HEK293 (cell line): Measurements from ENCODE around the gene SCN10A.

ENCODE experiments used
- CTCF ChIA-PET: fragments of 350-600 bp; formaldehyde crosslinking; extraction: SDS; loops from one replicate; lab custom pipeline; 2021; ENCODE audit warnings: antibody characterized with exemption; lab: Yijun Ruan, JAX
- POLR2A ChIA-PET: fragments of 300-600 bp; formaldehyde crosslinking; extraction: SDS; loops from one replicate; lab custom pipeline; 2020; ENCODE audit warnings: antibody characterized with exemption, inconsistent platforms; lab: Yijun Ruan, JAX
- H3K27ac ChIP-seq: fragments of 200-500 bp; sonication (Bioruptor generic); 2 replicates; pipeline ENCODE4 v1.5.1; 2014; ENCODE audit warnings: low read depth, low read length, control low read depth, inconsistent platforms; ENCODE audit errors: extremely low read depth
- H3K36me3 ChIP-seq, 2 experiments: fragments of 200-500 bp in 1 of 2; sonication (Bioruptor generic) in 1 of 2; 1 replicate in 1 of 2; 2 replicates in 1 of 2; pipeline ENCODE4 v1.5.1; 2014 to 2017; ENCODE audit warnings: inconsistent platforms in 2 of 2, low read length in 2 of 2; ENCODE audit not compliant: control insufficient read depth in 2 of 2, insufficient read depth in 1 of 2
- H3K4me1 ChIP-seq: fragments of 200-500 bp; sonication (Bioruptor generic); 2 replicates; pipeline ENCODE4 v1.5.1; 2014; ENCODE audit warnings: mild to moderate bottlenecking, low read length, inconsistent platforms; ENCODE audit not compliant: control insufficient read depth, insufficient read depth
- H3K4me3 ChIP-seq: 2 replicates; pipeline ENCODE4 v1.5.1; 2011; ENCODE audit warnings: low read depth, mild to moderate bottlenecking, control low read depth, low read length, moderate library complexity
- H3K9me3 ChIP-seq: fragments of 200-500 bp; sonication (Bioruptor generic); 2 replicates; pipeline ENCODE4 v1.5.1; 2014; ENCODE audit warnings: low read depth, low read length, inconsistent platforms; ENCODE audit not compliant: control insufficient read depth, insufficient read depth
- FEZF1 ChIP-seq: fragments of 450-650 bp; formaldehyde crosslinking; IDR thresholded peaks from 2 replicates; pipeline ENCODE4 v1.5.1; 2016; ENCODE audit warnings: missing biosample characterization, missing genetic modification characterization
- OVOL3 ChIP-seq: fragments of 450-650 bp; formaldehyde crosslinking; IDR thresholded peaks from 2 replicates; pipeline ENCODE4 v1.5.1; 2016; ENCODE audit warnings: missing biosample characterization, missing genetic modification characterization
- TCF7L2 ChIP-seq: IDR thresholded peaks from 2 replicates; pipeline ENCODE4 v1.6.1; 2011; ENCODE audit warnings: low read depth, mild to moderate bottlenecking, inconsistent platforms, low read length, moderate library complexity, borderline replicate concordance
- ZBTB11 ChIP-seq: fragments of 450-650 bp; formaldehyde crosslinking; conservative IDR thresholded peaks from 2 replicates; pipeline ENCODE4 v1.5.1; 2016; ENCODE audit warnings: low read depth, missing biosample characterization, missing genetic modification characterization
- ZBTB44 ChIP-seq: fragments of 450-650 bp; IDR thresholded peaks from 2 replicates; pipeline ENCODE4 v1.5.1; 2018; ENCODE audit warnings: missing biosample characterization, mild to moderate bottlenecking, missing genetic modification characterization
- ZBTB8A ChIP-seq: fragments of 450-650 bp; formaldehyde crosslinking; IDR thresholded peaks from 2 replicates; pipeline ENCODE4 v1.5.1; 2016; ENCODE audit warnings: missing biosample characterization, missing genetic modification characterization
- ZNF133 ChIP-seq: fragments of 450-650 bp; formaldehyde crosslinking; IDR thresholded peaks from 2 replicates; pipeline ENCODE4 v1.5.1; 2016; ENCODE audit warnings: missing biosample characterization, missing genetic modification characterization
- ZNF174 ChIP-seq: fragments of 450-650 bp; formaldehyde crosslinking; IDR thresholded peaks from 2 replicates; pipeline ENCODE4 v1.5.0; 2017; ENCODE audit warnings: missing biosample characterization, mild to moderate bottlenecking, missing genetic modification characterization
- ZNF18 ChIP-seq: fragments of 450-650 bp; formaldehyde crosslinking; IDR thresholded peaks from 2 replicates; pipeline ENCODE4 v1.5.1; 2016; ENCODE audit warnings: missing biosample characterization, missing genetic modification characterization
- ZNF19 ChIP-seq: fragments of 450-650 bp; formaldehyde crosslinking; IDR thresholded peaks from 2 replicates; pipeline ENCODE4; 2016; ENCODE audit warnings: missing biosample characterization, missing genetic modification characterization, low read depth
- ZNF2 ChIP-seq: fragments of 450-650 bp; formaldehyde crosslinking; IDR thresholded peaks from 2 replicates; pipeline ENCODE4 v1.5.1; 2016; ENCODE audit warnings: missing biosample characterization, missing genetic modification characterization
- ZNF211 ChIP-seq: fragments of 450-650 bp; formaldehyde crosslinking; IDR thresholded peaks from 2 replicates; pipeline ENCODE4 v1.5.1; 2016; ENCODE audit warnings: low read depth, missing biosample characterization, missing genetic modification characterization
- ZNF266 ChIP-seq: fragments of 450-650 bp; formaldehyde crosslinking; IDR thresholded peaks from 2 replicates; pipeline ENCODE4 v1.5.1; 2016; ENCODE audit warnings: missing biosample characterization, missing genetic modification characterization, low read depth
- ZNF302 ChIP-seq: fragments of 450-650 bp; formaldehyde crosslinking; IDR thresholded peaks from 2 replicates; pipeline ENCODE4 v1.5.1; 2016; ENCODE audit warnings: missing biosample characterization, missing genetic modification characterization, low read depth
- ZNF324 ChIP-seq: fragments of 450-650 bp; formaldehyde crosslinking; IDR thresholded peaks from 2 replicates; pipeline ENCODE4 v1.5.1; 2016; ENCODE audit warnings: missing biosample characterization, missing genetic modification characterization
- ZNF391 ChIP-seq: fragments of 450-650 bp; formaldehyde crosslinking; IDR thresholded peaks from 2 replicates; pipeline ENCODE4 v1.5.1; 2016; ENCODE audit warnings: low read depth, missing biosample characterization, missing genetic modification characterization, borderline replicate concordance
- ZNF654 ChIP-seq: fragments of 450-650 bp; formaldehyde crosslinking; IDR thresholded peaks from 2 replicates; pipeline ENCODE4 v1.5.1; 2016; ENCODE audit warnings: low read depth, missing biosample characterization, missing genetic modification characterization
- ZNF670 ChIP-seq: fragments of 450-650 bp; formaldehyde crosslinking; IDR thresholded peaks from 2 replicates; pipeline ENCODE4 v1.5.1; 2016; ENCODE audit warnings: missing biosample characterization, missing genetic modification characterization, low read depth
- ZNF677 ChIP-seq: fragments of 450-650 bp; IDR thresholded peaks from 2 replicates; pipeline ENCODE4 v1.5.0; 2018; ENCODE audit warnings: missing biosample characterization, mild to moderate bottlenecking, missing genetic modification characterization, moderate library complexity
- ZNF776 ChIP-seq: fragments of 450-650 bp; formaldehyde crosslinking; IDR thresholded peaks from 2 replicates; pipeline ENCODE4 v1.5.0; 2017; ENCODE audit warnings: missing biosample characterization, missing genetic modification characterization, borderline replicate concordance
- ZNF792 ChIP-seq: fragments of 450-650 bp; formaldehyde crosslinking; IDR thresholded peaks from 2 replicates; pipeline ENCODE4 v1.5.1; 2016; ENCODE audit warnings: missing biosample characterization, missing genetic modification characterization
- ZNF837 ChIP-seq: fragments of 450-650 bp; formaldehyde crosslinking; IDR thresholded peaks from 2 replicates; pipeline ENCODE4 v1.5.1; 2016; ENCODE audit warnings: missing biosample characterization, missing genetic modification characterization

Gene SCN10A

GRCh38 chr3:38698760-38699159 is 117.3 kb downstream of the SCN10A start (continued):
- TF ChIP-seq ZBTB11 (tag by site-specific recombination) (no peak), ZNF174 (tag by site-specific recombination) (no peak)

DNA sequence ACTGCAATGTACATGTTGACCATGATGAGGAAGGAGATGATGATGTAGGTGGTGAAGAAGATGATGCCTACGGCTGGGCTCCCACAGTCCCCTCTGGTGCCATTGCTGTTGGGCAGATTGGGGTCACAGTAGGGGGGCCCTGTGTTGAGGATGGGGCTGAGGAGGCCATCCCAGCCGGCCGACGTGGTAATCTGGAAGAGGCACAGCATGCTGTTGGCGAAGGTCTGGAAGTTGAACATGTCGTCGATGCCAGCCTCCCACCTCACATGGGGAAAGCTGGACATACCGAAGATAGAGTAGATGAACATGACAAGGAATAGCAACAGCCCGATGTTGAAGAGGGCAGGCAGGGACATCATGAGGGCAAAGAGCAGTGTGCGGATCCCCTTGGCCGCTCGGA is 118.0 kb downstream of the SCN10A start:
- Histone ChIP-seq H3K9me3 (no peaks in the 10 kb centered on the region), H3K36me3 (no peaks in the 10 kb centered on the region), H3K27ac (no peak overlapping the region), H3K4me3 (no peak overlapping the region), H3K4me1 (no peaks in the 10 kb centered on the region)
- POLR2A ChIA-PET, result no interaction called here
- TF ChIP-seq ZNF174 (tag by site-specific recombination) (no peak), ZNF18 (no peak), TCF7L2 (no peak), ZNF302 (tag by site-specific recombination) (no peak), ZNF792 (tag by site-specific recombination) (no peak), ZNF837 (tag by site-specific recombination) (no peak), ZNF266 (tag by site-specific recombination) (no peak), OVOL3 (tag by site-specific recombination) (no peak), ZBTB44 (no peak)
- CTCF ChIA-PET, result no interaction called here

DNA sequence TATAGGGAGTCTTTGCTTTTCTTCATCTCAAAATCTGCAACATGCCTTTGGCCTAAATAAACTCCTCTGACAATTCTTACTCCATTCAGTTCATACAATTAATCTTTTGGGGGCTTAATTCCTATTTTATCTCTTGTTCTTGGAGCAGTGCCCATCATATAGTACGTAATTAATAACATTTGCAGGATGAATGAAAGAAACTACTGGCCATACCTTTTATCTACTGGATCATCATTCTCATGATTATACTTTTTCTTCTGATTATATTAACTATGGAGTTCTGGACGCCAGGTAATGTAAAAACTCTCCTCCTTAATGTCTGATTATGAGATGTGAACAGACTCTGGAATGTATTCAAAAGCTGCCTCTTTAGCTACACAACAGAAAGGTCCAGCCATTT is 120.0 kb downstream of the SCN10A start:
- TF ChIP-seq ZNF19 (tag by site-specific recombination), result no peak
- TF ChIP-seq ZNF2, result no peak
- no peak for TF ChIP-seq ZBTB8A (tag by site-specific recombination)
- TF ChIP-seq FEZF1 (tag by site-specific recombination), result no peak
- no peak for TF ChIP-seq ZNF670 (tag by site-specific recombination)
- no peak for TF ChIP-seq ZBTB44
- no peak for TF ChIP-seq ZNF677 (tag by site-specific recombination)
- TF ChIP-seq ZNF211, result no peak
- TF ChIP-seq ZNF776 (tag by site-specific recombination), result no peak
- no peak for TF ChIP-seq ZNF133
- TF ChIP-seq ZNF324 (tag by site-specific recombination), result no peak
- no peak for TF ChIP-seq ZNF391 (tag by site-specific recombination)
- no peak for TF ChIP-seq ZNF654 (tag by site-specific recombination)
- Histone ChIP-seq H3K4me3 (no peak overlapping the region), H3K4me1 (no peaks in the 10 kb centered on the region), H3K36me3 (no peaks in the 10 kb centered on the region), H3K9me3 (no peaks in the 10 kb centered on the region), H3K27ac (no peak overlapping the region)
- ChIA-PET CTCF (no interaction called here), POLR2A (no interaction called here)
